Stimulated activated naive CD8-positive, alpha-beta T cell treated with anti-CD3 and anti-CD28 coated beads, Interleukin-15, amount 100 ng/mL, for 72 hours (primary cell): ENCODE results near the gene ADNP.
A peak's percentile ranks its signal among the peaks of the same experiment; 100 is the strongest.

ENCODE experiments used
- ATAC-seq: fragments of 150-1000 bp; cut with Tn5 transposase; 2 replicates; pipeline ENCODE4 v1.10.0; 2021; ENCODE audit warnings: mild to moderate bottlenecking, moderate library complexity
- DNase-seq, 2 donors: peaks; one replicate each; pipeline ENCODE4 v3.0.0; 2021 to 2022
- H3K27ac Mint-ChIP-seq, 2 donors: one replicate each; pipeline ENCODE4 v1.8.0; 2022; ENCODE audit warnings: mild to moderate bottlenecking in 2 of 2, mixed read lengths in 2 of 2, moderate library complexity in 2 of 2
- H3K27me3 Mint-ChIP-seq: one replicate; pipeline ENCODE4 v1.8.0; 2022; ENCODE audit warnings: mixed read lengths
- H3K4me1 Mint-ChIP-seq: one replicate; pipeline ENCODE4 v1.8.0; 2022; ENCODE audit warnings: mild to moderate bottlenecking, mixed read lengths
- H3K4me3 Mint-ChIP-seq, 2 donors: one replicate each; pipeline ENCODE4 v1.8.0; 2022; ENCODE audit warnings: mild to moderate bottlenecking in 2 of 2, mixed read lengths in 2 of 2, moderate library complexity in 1 of 2
- H3K9me3 Mint-ChIP-seq, 2 donors: one replicate each; pipeline ENCODE4 v1.8.0; 2022; ENCODE audit warnings: mixed read lengths in 2 of 2

Gene ADNP

GRCh38 chr20:50858525-50858924 is 72.7 kb downstream of the ADNP start:
- DNase-seq (no peak), ATAC-seq (no peak)
- H3K4me1 Mint-ChIP-seq = no peaks in the 10 kb centered on the region
- H3K9me3 Mint-ChIP-seq = no peaks in the 10 kb centered on the region
- H3K27ac Mint-ChIP-seq = no peak overlapping the region
- no peak overlapping the region for H3K4me3 Mint-ChIP-seq
- no peaks in the 10 kb centered on the region for H3K27me3 Mint-ChIP-seq

GRCh38 chr20:50857348-50857747 is 73.9 kb downstream of the ADNP start:
- Mint-ChIP-seq H3K4me1 (no peaks in the 10 kb centered on the region), H3K27me3 (no peaks in the 10 kb centered on the region), H3K9me3 (no peaks in the 10 kb centered on the region), H3K4me3 (no peak overlapping the region), H3K27ac (no peak overlapping the region)
- DNase-seq = no peak
- no peak for ATAC-seq

DNA sequence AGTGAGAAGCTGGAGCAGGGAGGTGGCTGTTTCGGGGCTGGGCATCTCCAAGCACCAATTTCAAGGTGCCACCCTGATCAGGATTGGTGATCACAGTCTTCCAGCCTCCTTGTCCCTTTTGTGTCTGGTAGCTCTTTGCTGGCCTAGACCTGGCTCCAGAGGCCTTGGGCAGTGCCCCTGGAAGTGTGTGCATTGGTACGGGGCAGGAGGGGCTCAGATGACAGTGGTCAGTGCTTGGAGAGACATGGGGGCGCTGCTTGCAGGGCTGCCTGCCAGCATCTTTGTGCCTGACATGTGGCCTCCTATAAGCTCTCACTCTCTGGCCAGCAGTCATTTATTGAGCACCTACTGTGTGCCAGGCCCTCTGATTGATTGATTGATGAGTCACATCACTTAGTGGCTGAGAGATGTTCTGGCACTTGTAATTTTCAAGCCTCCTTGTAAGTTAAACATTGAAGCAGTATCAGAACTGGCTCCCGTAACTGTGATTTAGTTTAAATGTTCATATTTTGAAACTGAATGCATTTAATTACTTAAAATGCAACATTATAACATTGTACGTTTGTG is 74.7 kb downstream of the ADNP start:
- no peak overlapping the region for H3K4me3 Mint-ChIP-seq
- no peaks in the 10 kb centered on the region for H3K27me3 Mint-ChIP-seq
- H3K27ac Mint-ChIP-seq = peak overlapping the region in 1 of 2 donors; percentile 39
- DNase-seq (no peak), ATAC-seq (no peak)
- H3K9me3 Mint-ChIP-seq = no peaks in the 10 kb centered on the region
- peaks cover 7% of the 10 kb centered on the region for H3K4me1 Mint-ChIP-seq

DNA sequence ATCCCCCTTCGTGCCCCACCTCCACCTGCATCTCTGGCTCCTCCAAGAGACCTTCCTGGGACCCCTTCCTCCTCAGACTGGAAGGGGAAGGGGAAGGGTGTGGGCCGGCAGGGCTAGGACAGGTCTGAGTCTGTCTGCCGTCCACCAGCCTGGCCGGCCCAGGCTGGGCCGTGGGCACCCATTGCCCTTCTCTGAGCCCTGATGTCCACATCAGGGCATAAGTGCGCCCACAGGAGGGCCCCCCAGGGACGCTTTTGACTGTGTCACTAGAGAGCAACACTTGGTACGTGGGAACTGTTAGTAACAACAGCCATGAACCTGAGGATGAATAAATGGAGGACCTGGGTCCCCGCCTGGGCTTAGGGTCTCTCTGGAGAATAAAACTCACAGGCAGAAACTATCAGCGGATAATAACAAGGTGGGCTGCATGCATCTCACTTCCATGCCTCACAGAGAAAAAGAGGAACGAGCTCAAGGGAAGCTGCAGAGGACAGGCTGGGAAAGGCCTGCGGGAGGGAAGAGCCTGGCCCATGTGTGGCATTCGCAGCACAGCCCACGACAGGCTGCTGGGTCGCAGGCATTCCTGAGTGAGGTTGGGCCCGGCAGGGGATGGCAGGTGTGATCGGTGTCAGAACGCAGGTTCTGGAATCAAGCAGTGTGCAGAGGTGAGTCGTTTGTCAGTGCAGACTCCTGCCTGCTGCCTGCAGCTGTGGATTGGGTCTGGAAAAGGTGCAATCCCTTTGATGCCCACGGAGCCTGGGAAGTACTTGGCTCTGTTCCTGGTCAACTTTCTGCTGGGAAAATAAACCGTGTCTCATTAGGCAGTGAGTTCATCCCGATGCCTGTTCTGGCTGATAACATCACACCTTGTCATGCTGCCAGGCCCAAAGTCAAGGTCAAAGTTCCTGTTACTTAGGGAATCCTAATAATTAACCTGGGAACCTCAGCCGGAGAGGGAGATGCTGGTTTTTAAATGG is 75.5 kb downstream of the ADNP start:
- no peaks in the 10 kb centered on the region for H3K9me3 Mint-ChIP-seq
- peak overlapping the region in 1 of 2 donors; percentile 39 for H3K27ac Mint-ChIP-seq
- H3K4me1 Mint-ChIP-seq = peaks cover 14% of the 10 kb centered on the region
- ATAC-seq = no peak
- no peaks in the 10 kb centered on the region for H3K27me3 Mint-ChIP-seq
- no peak overlapping the region for H3K4me3 Mint-ChIP-seq
- no peak for DNase-seq

DNA sequence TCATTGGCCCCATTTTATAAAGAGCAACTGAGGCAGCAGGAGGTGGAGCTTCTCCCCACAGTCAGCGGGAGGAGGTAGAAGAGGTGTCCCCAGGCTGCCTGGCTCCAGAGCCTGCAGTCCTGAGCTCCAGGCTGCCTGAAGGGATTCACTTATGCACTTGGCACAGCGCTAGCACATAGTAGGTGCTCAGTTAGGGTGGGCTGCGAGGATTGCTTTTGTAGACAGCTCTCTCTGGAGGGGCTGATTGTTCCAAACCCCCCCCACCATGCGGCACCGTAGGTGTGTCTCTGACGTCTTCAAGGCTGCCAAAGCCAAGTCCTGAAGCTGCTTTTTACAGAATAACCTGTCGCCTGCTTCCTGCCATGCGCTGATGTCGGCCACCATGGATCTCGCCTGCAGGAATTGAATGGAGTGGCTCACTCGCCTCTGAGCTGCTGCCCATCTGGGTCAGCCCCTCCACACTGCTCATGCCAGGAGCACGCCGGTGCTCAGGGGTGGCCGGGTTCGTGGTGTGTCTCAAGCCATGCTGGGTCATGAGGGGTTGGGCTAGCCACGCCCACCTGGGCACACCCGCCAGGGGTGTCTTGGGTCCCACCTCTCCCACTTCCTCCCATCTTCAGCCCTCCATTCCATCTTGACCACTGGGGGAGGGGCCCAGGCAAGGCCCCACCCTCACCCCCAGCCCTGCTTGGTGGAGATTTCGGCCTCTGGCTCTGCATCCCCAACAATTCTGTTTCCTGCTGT is 76.6 kb downstream of the ADNP start:
- Mint-ChIP-seq H3K9me3 (no peaks in the 10 kb centered on the region), H3K4me1 (peaks cover 22% of the 10 kb centered on the region), H3K27me3 (no peaks in the 10 kb centered on the region), H3K4me3 (no peak overlapping the region), H3K27ac (no peak overlapping the region)
- ATAC-seq (peak; percentile 46), DNase-seq (no peak)

GRCh38 chr20:50852085-50852484 is 79.2 kb downstream of the ADNP start:
- peak overlapping the region; percentile 51 to 69 for H3K27ac Mint-ChIP-seq
- H3K9me3 Mint-ChIP-seq = no peaks in the 10 kb centered on the region
- no peak overlapping the region for H3K4me3 Mint-ChIP-seq
- H3K4me1 Mint-ChIP-seq = peaks cover 35% of the 10 kb centered on the region
- ATAC-seq (no peak), DNase-seq (no peak)
- no peaks in the 10 kb centered on the region for H3K27me3 Mint-ChIP-seq

GRCh38 chr20:50850721-50851286 is 80.4 kb downstream of the ADNP start:
- Mint-ChIP-seq H3K4me3 (no peak overlapping the region), H3K9me3 (no peaks in the 10 kb centered on the region), H3K27me3 (no peaks in the 10 kb centered on the region), H3K27ac (peak overlapping the region in 1 of 2 donors; percentile 90), H3K4me1 (peaks cover 35% of the 10 kb centered on the region)
- DNase-seq (no peak), ATAC-seq (peak; percentile 41)

- Mint-ChIP-seq H3K27me3 (no peaks in the 10 kb centered on the region), H3K4me1 (peaks cover 51% of the 10 kb centered on the region), H3K4me3 (no peak overlapping the region), H3K9me3 (no peaks in the 10 kb centered on the region), H3K27ac (peak overlapping the region; percentile 36 to 57)
- DNase-seq (no peak), ATAC-seq (no peak)
Measured at GRCh38 chr20:50848846-50849673, 82.2 kb downstream of the ADNP start.

DNA sequence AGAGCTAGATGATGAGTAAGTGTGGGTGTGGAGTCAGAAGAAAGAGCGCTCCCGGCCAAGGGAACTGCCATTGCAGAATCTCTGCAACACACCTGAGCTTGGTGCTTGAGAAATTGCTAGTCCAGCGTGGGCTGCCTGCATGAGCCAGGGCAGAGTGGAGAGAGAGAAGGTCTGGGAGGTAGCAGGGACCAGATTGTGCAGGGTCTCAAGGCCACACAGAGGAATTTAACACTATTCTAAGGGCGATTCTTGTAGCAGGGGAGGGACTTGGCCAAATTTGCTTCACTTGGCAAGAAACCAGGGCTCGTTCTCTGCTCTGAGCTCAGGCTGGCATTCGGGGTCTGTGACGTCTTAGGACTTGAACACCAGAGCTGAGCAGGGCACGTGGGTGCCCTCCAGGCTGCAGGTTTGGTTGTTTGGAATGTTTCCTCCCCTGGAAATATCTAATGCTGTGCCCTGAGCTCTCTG is 82.9 kb downstream of the ADNP start:
- DNase-seq (no peak), ATAC-seq (no peak)
- no peaks in the 10 kb centered on the region for H3K27me3 Mint-ChIP-seq
- peak overlapping the region in 1 of 2 donors; percentile 28 for H3K27ac Mint-ChIP-seq
- H3K4me1 Mint-ChIP-seq = peaks cover 58% of the 10 kb centered on the region
- H3K9me3 Mint-ChIP-seq = no peaks in the 10 kb centered on the region
- H3K4me3 Mint-ChIP-seq = no peak overlapping the region

DNA sequence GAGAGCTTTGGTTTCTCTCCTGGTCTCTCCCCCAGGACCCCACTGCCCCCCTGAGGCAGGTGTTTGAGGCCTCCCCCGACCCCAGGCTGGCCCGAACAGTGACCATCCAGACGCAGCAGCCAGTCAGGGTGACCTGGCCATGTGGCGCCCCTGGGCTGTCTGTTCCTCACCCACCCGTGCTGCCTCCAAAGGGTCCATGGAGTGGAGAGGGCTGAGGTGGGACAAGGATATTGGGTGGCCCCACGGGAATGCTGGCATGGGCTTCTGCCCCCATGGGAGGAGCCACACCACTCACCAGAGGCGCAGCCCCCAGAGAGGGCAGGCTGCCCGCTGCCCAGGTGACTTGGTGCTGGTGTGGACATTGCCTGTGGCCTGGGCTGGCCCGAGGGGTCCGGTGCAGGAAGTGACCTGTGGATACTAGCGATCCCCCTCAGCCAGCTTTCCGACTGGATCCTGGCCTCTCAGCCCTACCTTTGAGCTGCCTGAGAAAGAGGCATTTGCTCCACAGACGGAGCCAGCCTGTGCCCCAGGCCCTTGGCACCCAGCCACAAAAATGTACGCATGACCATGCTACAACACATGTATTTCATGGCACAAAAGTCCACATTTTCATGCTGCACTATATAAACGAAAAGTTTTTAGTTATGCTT is 85.5 kb downstream of the ADNP start:
- H3K27me3 Mint-ChIP-seq = no peaks in the 10 kb centered on the region
- H3K9me3 Mint-ChIP-seq = no peaks in the 10 kb centered on the region
- DNase-seq (no peak), ATAC-seq (no peak)
- peaks cover 42% of the 10 kb centered on the region for H3K4me1 Mint-ChIP-seq
- H3K27ac Mint-ChIP-seq = no peak overlapping the region
- H3K4me3 Mint-ChIP-seq = no peak overlapping the region

DNA sequence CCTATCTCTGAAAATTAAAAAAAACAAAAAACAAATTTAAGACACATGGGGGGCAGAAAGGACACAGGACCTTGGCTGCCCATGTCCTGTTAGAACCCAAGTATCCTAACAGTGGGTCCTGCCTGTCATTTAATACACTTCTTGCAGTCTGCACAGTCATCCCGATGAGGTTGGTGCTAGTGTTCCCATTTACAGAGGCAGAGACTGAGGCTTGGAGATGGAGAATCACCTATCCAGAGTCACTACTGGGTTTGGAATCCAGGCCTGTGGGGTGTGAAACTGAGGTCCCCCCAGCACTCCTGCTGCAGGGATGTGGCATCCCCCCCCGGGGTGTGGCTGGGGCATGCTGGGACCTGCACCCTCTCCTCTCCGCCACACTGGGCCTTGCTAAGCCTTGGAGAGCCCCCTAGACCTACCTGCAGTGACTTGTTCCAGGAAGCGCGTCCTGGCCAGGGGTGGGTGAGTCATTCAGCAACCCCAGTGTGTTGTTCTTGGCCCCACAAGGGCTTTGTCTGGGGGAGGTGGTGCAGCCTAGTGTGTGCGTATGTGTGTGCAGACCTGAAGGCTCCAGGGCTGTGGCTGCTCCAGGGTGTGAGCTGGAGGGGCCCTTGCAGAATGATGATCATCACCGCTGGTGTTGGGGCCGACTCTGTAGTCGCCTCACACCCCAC is 86.7 kb downstream of the ADNP start:
- Mint-ChIP-seq H3K27ac (peak overlapping the region; percentile 75 to 94), H3K4me1 (peaks cover 35% of the 10 kb centered on the region), H3K4me3 (peak overlapping the region; percentile 53 to 64), H3K9me3 (no peaks in the 10 kb centered on the region), H3K27me3 (no peaks in the 10 kb centered on the region)
- peak; percentile 100 for ATAC-seq
- DNase-seq = peak; percentile 79 to 87

DNA sequence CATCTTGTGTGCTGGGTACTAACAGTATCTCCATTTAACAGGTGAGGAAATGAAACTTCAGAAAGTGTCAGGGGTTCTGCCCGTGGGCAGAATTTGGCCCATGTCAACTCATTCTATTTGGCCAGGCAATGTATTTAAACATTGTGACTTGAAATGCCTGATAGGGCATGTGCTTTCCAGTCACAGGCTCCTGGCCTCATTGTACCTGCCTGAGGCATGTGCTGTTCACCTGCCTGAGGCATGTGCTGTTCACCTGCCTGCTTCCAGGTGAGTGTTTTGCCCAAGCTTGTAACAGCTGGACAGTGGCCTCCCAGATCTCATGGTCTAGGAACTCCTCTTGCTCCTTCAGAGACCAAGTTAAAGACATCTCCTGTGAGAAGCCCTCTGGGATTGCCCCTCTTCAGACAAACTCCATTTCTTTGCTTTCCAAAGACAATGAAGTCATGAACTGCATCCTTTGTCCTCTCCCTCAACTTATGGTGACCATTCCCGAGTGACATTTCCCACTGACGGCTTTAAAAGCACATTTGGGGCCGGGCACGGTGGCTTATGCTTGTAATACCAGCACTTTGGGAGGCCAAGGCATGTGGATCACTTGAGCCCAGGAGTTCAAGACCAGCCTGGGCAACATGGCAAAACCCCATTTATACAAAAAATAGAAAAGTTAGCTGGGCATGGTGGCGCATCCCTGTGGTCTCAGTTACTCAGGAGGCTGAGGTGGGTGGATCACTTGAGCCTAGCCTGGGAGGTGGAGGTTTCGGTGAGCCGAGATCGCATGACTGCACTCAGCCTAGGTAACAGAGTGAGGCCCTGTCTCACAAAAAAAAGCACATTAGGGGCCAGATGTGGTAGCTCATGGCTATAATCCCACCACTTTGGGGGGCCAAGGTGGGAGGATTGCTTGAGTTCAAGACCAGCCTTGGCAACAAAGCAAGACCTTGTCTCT is 87.6 kb downstream of the ADNP start:
- Mint-ChIP-seq H3K27ac (peak overlapping the region; percentile 84 to 94), H3K4me3 (no peak overlapping the region), H3K4me1 (peaks cover 33% of the 10 kb centered on the region), H3K9me3 (no peaks in the 10 kb centered on the region), H3K27me3 (no peaks in the 10 kb centered on the region)
- no peak for DNase-seq
- no peak for ATAC-seq

GRCh38 chr20:50842821-50843220 is 88.4 kb downstream of the ADNP start:
- Mint-ChIP-seq H3K4me3 (no peak overlapping the region), H3K9me3 (no peaks in the 10 kb centered on the region), H3K4me1 (peaks cover 35% of the 10 kb centered on the region), H3K27me3 (no peaks in the 10 kb centered on the region), H3K27ac (peak overlapping the region in 1 of 2 donors; percentile 27)
- no peak for ATAC-seq
- no peak for DNase-seq
